Measurements from ENCODE around the gene RHOU. TPM values are rescaled to one million over a fixed set of nuclear protein-coding genes. Genes with fewer than 3 reads are reported as not detected.

RHOU gene
- total and polyA plus RNA-seq, 2 donors (not counting 3 experiments of a cell fraction or from before 2014, with no cell fraction given): 0.04 to 0.40 TPM

- DNase-seq (ENCODE audit: low read depth, low spot score): no peak
- Histone ChIP-seq H3K79me2 (ENCODE audit: control insufficient read depth, insufficient read depth, low read length) (no peaks in the 10 kb centered on the region), H3K9me1 (replicated peaks; ENCODE audit: control insufficient read depth, extremely low read depth, insufficient read depth, low read length) (no peaks in the 10 kb centered on the region), H4K20me1 (replicated peaks; ENCODE audit: control insufficient read depth, extremely low read depth, insufficient read depth, low read length) (no peaks in the 10 kb centered on the region), H3K4me3 (replicated peaks in 1 of 3; ENCODE audit: insufficient read depth in 1 of 3, low read depth in 1 of 3, low read length in 3 of 3) (no peak overlapping the region), H3K36me3 (ENCODE audit: control insufficient read depth in 2 of 2, extremely low read depth in 1 of 2, insufficient read depth in 2 of 2, low read length in 2 of 2) (no peaks in the 10 kb centered on the region), H3K9ac (replicated peaks; ENCODE audit: extremely low read depth, insufficient read depth, low read length) (no peak overlapping the region), H3K4me1 (ENCODE audit: control insufficient read depth, extremely low read depth, insufficient read depth, low read length) (no peaks in the 10 kb centered on the region), H3K4me2 (ENCODE audit: insufficient read depth, low read length) (no peak overlapping the region), H2AFZ (ENCODE audit: low read depth, low read length) (no peak overlapping the region), H3K27me3 (ENCODE audit: control insufficient read depth in 2 of 2, insufficient read depth in 2 of 2, low read length in 2 of 2) (no peaks in the 10 kb centered on the region), H3K9me3 (replicated peaks; ENCODE audit: control insufficient read depth, insufficient read depth, low read length) (no peaks in the 10 kb centered on the region), H3K27ac (ENCODE audit: insufficient read depth, low read depth, low read length) (no peak overlapping the region)
- POLR2A ChIA-PET: no interaction called here
- BruUV-seq (replicated peaks): no TSS peak
- no peak for TF ChIP-seq FOS (IDR thresholded peaks at IDR 0.05; ENCODE audit: borderline replicate concordance, insufficient read depth, low read length)
- TF ChIP-seq POLR2A (IDR thresholded peaks at IDR 0.05; ENCODE audit: low read depth, low read length): no peak
- no peak for TF ChIP-seq CTCF (IDR thresholded peaks at IDR 0.05; ENCODE audit: extremely low read depth in 1 of 2, insufficient read depth in 1 of 2, low read depth in 1 of 2, low read length in 2 of 2)
- TF ChIP-seq EZH2 (IDR thresholded peaks at IDR 0.05; ENCODE audit: borderline replicate concordance, low read depth, low read length, severe bottlenecking): no peak
- no peak for TF ChIP-seq GATA2 (IDR thresholded peaks at IDR 0.05; ENCODE audit: insufficient read depth, insufficient read length, low read depth, low read length)
- no peak for TF ChIP-seq POLR2AphosphoS5 (IDR thresholded peaks at IDR 0.05; ENCODE audit: insufficient read depth, low read depth, low read length)
- no peak for TF ChIP-seq JUN (IDR thresholded peaks at IDR 0.05; ENCODE audit: borderline replicate concordance, insufficient read depth, insufficient read length, low read depth)
- TF ChIP-seq MYC (IDR thresholded peaks at IDR 0.05; ENCODE audit: low read depth, low read length): no peak
- no peak for TF ChIP-seq MAX (IDR thresholded peaks at IDR 0.05; ENCODE audit: insufficient read depth, insufficient read length)
- no peak for FAIRE-seq
- dilution Hi-C loops (cut with MboI; ENCODE audit: extremely low pct_ligation_motif_present, low sequenced_read_pairs): no loop called here
- intact Hi-C loops (cut with micrococcal nuclease): no loop called here
- CTCF ChIA-PET: no interaction called here
These were observed 57.8 kb downstream of the RHOU start for GRCh38 chr1:228793032-228793431.

Data from endothelial cell of umbilical vein (primary cell).